ENCODE measurements around the gene EFCAB9.

The EFCAB9 gene

GRCh38 chr5:172235132-172235780, 41.3 kb downstream of the EFCAB9 start:
- 74 to 76% methylated on average over 4 of the region's 4 CpGs for WGBS, 2 experiments
- Histone ChIP-seq H3K27me3 (ENCODE audit: control insufficient read depth, insufficient read depth, low read length, poor library complexity, severe bottlenecking) (no peaks in the 10 kb centered on the region), H3K4me1 (ENCODE audit: control insufficient read depth, insufficient read depth, low read length) (no peaks in the 10 kb centered on the region), H3K4me3 (ENCODE audit: insufficient read depth, low read depth, low read length) (no peak overlapping the region), H3K9me3 (ENCODE audit: control insufficient read depth, low read length) (no peaks in the 10 kb centered on the region), H3K36me3 (ENCODE audit: control insufficient read depth, insufficient read depth, low read length) (peaks cover 12% of the 10 kb centered on the region), H3K27ac (ENCODE audit: insufficient read depth, low read depth, low read length, poor library complexity, severe bottlenecking) (no peak overlapping the region)

- no peaks in the 10 kb centered on the region for H3K4me1 ChIP-seq (ENCODE audit: control insufficient read depth, insufficient read depth, low read length)
- peaks cover 12% of the 10 kb centered on the region for H3K36me3 ChIP-seq (ENCODE audit: control insufficient read depth, insufficient read depth, low read length)
- H3K27ac ChIP-seq (ENCODE audit: insufficient read depth, low read depth, low read length, poor library complexity, severe bottlenecking) = no peak overlapping the region
- H3K27me3 ChIP-seq (ENCODE audit: control insufficient read depth, insufficient read depth, low read length, poor library complexity, severe bottlenecking) = no peaks in the 10 kb centered on the region
- H3K4me3 ChIP-seq (ENCODE audit: insufficient read depth, low read depth, low read length) = no peak overlapping the region
- no peaks in the 10 kb centered on the region for H3K9me3 ChIP-seq (ENCODE audit: control insufficient read depth, low read length)
- 86 to 90% methylated on average over 2 to 3 of the region's 3 CpGs for WGBS, 2 experiments
These were observed 42.1 kb downstream of the EFCAB9 start for GRCh38 chr5:172235827-172236736.

GRCh38 chr5:172238334-172238733, 44.4 kb downstream of the EFCAB9 start:
- H3K4me1 ChIP-seq (ENCODE audit: control insufficient read depth, insufficient read depth, low read length) = no peaks in the 10 kb centered on the region
- WGBS, 2 experiments = 88 to 95% methylated on average over 1 of the region's 1 CpG
- H3K27ac ChIP-seq (ENCODE audit: insufficient read depth, low read depth, low read length, poor library complexity, severe bottlenecking) = no peak overlapping the region
- no peaks in the 10 kb centered on the region for H3K9me3 ChIP-seq (ENCODE audit: control insufficient read depth, low read length)
- peaks cover 1% of the 10 kb centered on the region for H3K36me3 ChIP-seq (ENCODE audit: control insufficient read depth, insufficient read depth, low read length)
- H3K27me3 ChIP-seq (ENCODE audit: control insufficient read depth, insufficient read depth, low read length, poor library complexity, severe bottlenecking) = no peaks in the 10 kb centered on the region
- H3K4me3 ChIP-seq (ENCODE audit: insufficient read depth, low read depth, low read length) = no peak overlapping the region

- Histone ChIP-seq H3K36me3 (ENCODE audit: control insufficient read depth, insufficient read depth, low read length) (no peaks in the 10 kb centered on the region), H3K27me3 (ENCODE audit: control insufficient read depth, insufficient read depth, low read length, poor library complexity, severe bottlenecking) (no peaks in the 10 kb centered on the region), H3K4me3 (ENCODE audit: insufficient read depth, low read depth, low read length) (no peak overlapping the region), H3K27ac (ENCODE audit: insufficient read depth, low read depth, low read length, poor library complexity, severe bottlenecking) (no peak overlapping the region), H3K4me1 (ENCODE audit: control insufficient read depth, insufficient read depth, low read length) (no peaks in the 10 kb centered on the region), H3K9me3 (ENCODE audit: control insufficient read depth, low read length) (no peaks in the 10 kb centered on the region)
- WGBS, 2 experiments = 93 to 97% methylated on average over 3 of the region's 3 CpGs
These were observed 49.3 kb downstream of the EFCAB9 start for GRCh38 chr5:172243302-172243701.

GRCh38 chr5:172245046-172245445, 51.1 kb downstream of the EFCAB9 start:
- Histone ChIP-seq H3K27ac (ENCODE audit: insufficient read depth, low read depth, low read length, poor library complexity, severe bottlenecking) (no peak overlapping the region), H3K27me3 (ENCODE audit: control insufficient read depth, insufficient read depth, low read length, poor library complexity, severe bottlenecking) (no peaks in the 10 kb centered on the region), H3K9me3 (ENCODE audit: control insufficient read depth, low read length) (no peaks in the 10 kb centered on the region), H3K36me3 (ENCODE audit: control insufficient read depth, insufficient read depth, low read length) (no peaks in the 10 kb centered on the region), H3K4me1 (ENCODE audit: control insufficient read depth, insufficient read depth, low read length) (no peaks in the 10 kb centered on the region), H3K4me3 (ENCODE audit: insufficient read depth, low read depth, low read length) (no peak overlapping the region)
- 83 to 98% methylated on average over 1 to 2 of the region's 2 CpGs for WGBS, 2 experiments

GRCh38 chr5:172245703-172246125, 51.7 kb downstream of the EFCAB9 start:
- Histone ChIP-seq H3K9me3 (ENCODE audit: control insufficient read depth, low read length) (no peaks in the 10 kb centered on the region), H3K27ac (ENCODE audit: insufficient read depth, low read depth, low read length, poor library complexity, severe bottlenecking) (no peak overlapping the region), H3K4me3 (ENCODE audit: insufficient read depth, low read depth, low read length) (no peak overlapping the region), H3K27me3 (ENCODE audit: control insufficient read depth, insufficient read depth, low read length, poor library complexity, severe bottlenecking) (no peaks in the 10 kb centered on the region), H3K4me1 (ENCODE audit: control insufficient read depth, insufficient read depth, low read length) (no peaks in the 10 kb centered on the region), H3K36me3 (ENCODE audit: control insufficient read depth, insufficient read depth, low read length) (no peaks in the 10 kb centered on the region)
- whole genome bisulfite sequencing, 2 experiments = 77 to 86% methylated on average over 1 of the region's 1 CpG

- Histone ChIP-seq H3K27ac (ENCODE audit: insufficient read depth, low read depth, low read length, poor library complexity, severe bottlenecking) (no peak overlapping the region), H3K36me3 (ENCODE audit: control insufficient read depth, insufficient read depth, low read length) (peaks cover 7% of the 10 kb centered on the region), H3K27me3 (ENCODE audit: control insufficient read depth, insufficient read depth, low read length, poor library complexity, severe bottlenecking) (no peaks in the 10 kb centered on the region), H3K4me1 (ENCODE audit: control insufficient read depth, insufficient read depth, low read length) (no peaks in the 10 kb centered on the region), H3K4me3 (ENCODE audit: insufficient read depth, low read depth, low read length) (no peak overlapping the region), H3K9me3 (ENCODE audit: control insufficient read depth, low read length) (no peaks in the 10 kb centered on the region)
- 91 to 93% methylated on average over 1 to 2 of the region's 2 CpGs for WGBS, 2 experiments
These were observed 54.7 kb downstream of the EFCAB9 start for GRCh38 chr5:172248637-172249036.

GRCh38 chr5:172251419-172251818, 57.4 kb downstream of the EFCAB9 start:
- H3K4me1 ChIP-seq (ENCODE audit: control insufficient read depth, insufficient read depth, low read length) = no peaks in the 10 kb centered on the region
- H3K4me3 ChIP-seq (ENCODE audit: insufficient read depth, low read depth, low read length) = no peak overlapping the region
- H3K27ac ChIP-seq (ENCODE audit: insufficient read depth, low read depth, low read length, poor library complexity, severe bottlenecking) = no peak overlapping the region
- H3K27me3 ChIP-seq (ENCODE audit: control insufficient read depth, insufficient read depth, low read length, poor library complexity, severe bottlenecking) = no peaks in the 10 kb centered on the region
- H3K9me3 ChIP-seq (ENCODE audit: control insufficient read depth, low read length) = no peaks in the 10 kb centered on the region
- peaks cover 26% of the 10 kb centered on the region for H3K36me3 ChIP-seq (ENCODE audit: control insufficient read depth, insufficient read depth, low read length)
- 89 to 100% methylated on average over 1 of the region's 1 CpG for WGBS, 2 experiments

- peaks cover 34% of the 10 kb centered on the region for H3K36me3 ChIP-seq (ENCODE audit: control insufficient read depth, insufficient read depth, low read length)
- no peak overlapping the region for H3K4me3 ChIP-seq (ENCODE audit: insufficient read depth, low read depth, low read length)
- H3K4me1 ChIP-seq (ENCODE audit: control insufficient read depth, insufficient read depth, low read length) = no peaks in the 10 kb centered on the region
- no peaks in the 10 kb centered on the region for H3K9me3 ChIP-seq (ENCODE audit: control insufficient read depth, low read length)
- no peaks in the 10 kb centered on the region for H3K27me3 ChIP-seq (ENCODE audit: control insufficient read depth, insufficient read depth, low read length, poor library complexity, severe bottlenecking)
- no peak overlapping the region for H3K27ac ChIP-seq (ENCODE audit: insufficient read depth, low read depth, low read length, poor library complexity, severe bottlenecking)
- WGBS, 2 experiments = 100% methylated on average over 1 of the region's 2 CpGs
These were observed 58.5 kb downstream of the EFCAB9 start for GRCh38 chr5:172252501-172252900.
